NCI-H2107 treated with DMSO at 0.1 percent for 48 hours (cell line): ENCODE results near the gene MRPL43.

Experiments used
- DNase-seq: peaks from one replicate; lab custom pipeline; 2025; ENCODE audit not compliant: unreplicated experiment; lab: John Stamatoyannopoulos, UW

The MRPL43 gene

DNA sequence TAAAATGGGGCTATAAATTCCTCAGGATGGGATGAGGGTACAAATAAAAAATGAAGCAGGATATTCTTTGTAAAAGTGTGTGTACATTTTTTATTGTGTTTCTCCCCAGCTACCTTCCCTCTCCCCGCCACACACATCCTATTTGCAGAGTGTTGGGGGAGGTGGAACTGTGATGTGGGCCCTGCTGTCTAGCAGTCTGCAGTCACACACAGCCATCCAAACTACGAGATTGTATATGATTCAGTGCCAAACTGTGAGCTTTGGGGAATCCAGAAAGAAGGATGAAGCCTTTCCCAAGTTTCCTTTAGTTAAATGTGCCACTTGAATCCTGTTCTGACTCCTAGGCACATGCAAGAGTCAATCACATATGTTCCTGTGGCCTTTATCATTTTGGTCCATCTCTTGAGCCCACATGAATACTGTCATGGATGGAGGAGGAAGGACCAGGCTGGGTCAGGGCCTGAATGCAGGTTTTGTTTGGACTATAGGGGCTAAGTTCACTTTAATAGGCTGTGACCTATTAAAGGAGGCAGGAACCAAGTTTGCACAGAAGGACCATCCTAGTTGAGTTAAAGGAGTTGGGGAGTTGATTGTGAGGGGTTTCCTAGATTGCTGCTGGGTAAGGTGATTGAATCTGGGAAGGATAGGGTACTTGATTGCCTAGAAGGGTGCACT lies 19.1 kb downstream of the MRPL43 start:
- no peak for DNase-seq

DNA sequence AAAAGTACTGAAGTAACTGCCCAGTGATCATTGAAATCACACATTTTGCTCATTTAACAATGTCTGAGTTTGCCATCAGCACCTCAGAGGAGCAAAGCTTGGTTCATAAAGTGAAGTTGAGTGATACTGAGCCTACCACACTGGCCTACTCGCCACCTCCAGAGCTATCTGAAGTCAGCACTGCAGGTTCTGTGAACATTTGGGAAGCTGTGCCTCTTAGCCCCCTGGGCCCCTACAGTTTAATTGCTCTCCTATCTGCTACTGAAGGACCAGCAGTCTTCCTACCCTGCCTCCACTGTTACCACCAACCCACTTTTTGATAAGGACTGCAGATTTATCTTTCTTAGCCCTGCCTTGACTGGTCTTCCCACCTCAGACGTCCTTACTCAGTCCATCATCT lies 20.0 kb downstream of the MRPL43 start:
- no peak for DNase-seq

DNA sequence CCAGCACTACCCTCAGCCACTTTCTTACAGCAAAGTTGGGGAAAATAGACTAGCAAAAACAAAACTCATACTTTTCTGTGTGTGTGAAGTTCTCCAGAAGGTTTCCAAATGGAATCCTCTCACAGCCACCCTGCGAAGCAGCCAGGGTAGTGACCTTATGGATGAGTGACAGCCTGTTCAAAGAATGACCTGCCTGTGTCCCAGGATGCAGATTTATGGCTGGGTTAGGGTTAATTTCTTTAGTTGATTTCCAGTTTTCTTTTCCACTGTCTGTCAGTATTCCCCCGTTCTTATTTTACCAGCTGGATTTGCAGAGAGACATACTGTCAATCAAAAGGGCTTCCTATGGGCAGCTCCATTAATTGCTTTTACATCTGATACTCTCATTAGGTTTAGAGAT lies 20.4 kb downstream of the MRPL43 start:
- DNase-seq, result no peak

DNA sequence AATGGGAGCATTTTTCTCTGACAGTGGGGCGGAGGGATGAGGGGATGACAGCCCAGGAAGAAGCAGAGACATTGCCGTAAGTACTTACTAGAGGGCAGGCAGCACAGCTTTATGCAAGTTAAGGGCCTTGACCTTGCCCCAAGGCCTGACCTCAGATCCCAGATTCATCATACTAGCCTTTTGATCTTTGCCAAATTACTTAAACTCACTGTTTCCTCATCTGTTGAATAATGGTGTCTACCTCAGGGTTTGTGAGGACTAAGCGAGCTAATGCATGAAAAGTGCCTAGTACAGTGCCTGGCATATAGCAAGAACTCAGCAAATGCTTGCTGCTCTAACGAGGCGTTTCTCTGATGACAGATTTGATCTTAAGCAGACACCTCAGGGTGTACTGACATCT lies 21.5 kb downstream of the MRPL43 start:
- no peak for DNase-seq

DNA sequence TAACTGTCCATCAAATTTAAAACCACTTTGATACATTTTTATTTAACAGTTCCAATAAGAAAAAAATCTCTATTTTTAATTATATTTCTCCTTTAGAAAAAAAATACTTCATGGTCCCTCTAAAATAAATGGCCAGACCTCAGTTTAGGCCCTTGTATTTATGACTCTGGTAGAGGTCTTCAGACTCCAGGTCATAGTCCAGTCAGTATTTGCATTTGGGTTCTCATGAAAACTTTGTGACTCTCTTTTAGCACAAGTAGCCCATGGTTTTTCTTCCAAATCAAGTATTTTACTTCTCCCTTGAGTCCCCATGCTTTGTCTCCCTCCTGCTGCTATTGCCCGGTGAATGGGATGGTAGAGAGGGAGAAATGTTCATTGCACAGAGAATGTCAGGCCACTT lies 23.5 kb downstream of the MRPL43 start:
- DNase-seq, result no peak

DNA sequence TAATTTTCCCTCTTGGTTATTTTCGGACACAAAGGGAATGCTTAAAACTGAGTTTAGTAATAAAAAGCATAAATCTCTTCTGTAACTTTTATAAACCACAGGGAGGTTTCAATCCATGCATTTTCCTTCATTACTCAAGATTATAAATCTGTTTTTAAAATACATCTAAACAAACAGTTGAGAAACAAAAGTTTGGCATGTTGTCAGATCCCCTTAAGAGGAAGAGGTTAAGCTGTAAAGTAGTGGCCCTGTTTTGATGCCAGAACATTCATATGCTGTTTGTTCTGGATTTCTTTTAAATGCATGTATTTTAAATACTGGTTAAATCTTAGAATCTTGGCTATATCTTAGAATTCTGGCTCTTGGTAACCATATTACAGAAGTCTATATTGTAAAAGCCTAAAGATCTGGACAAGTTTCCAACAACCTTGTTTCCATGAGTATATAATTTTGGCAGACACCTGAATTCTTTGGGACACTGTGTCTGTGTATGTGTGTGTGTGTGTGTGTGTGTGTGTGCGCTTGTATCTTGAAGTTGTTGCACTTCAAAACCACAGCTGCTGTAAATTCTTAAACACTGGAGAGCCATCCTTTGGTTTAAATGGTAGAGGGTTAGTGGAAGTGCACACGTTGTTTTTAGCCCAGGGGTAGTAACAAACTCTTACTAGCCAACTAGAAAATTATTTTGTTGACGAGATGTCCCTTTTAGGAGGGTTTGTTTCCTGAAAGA lies 24.8 kb downstream of the MRPL43 start:
- DNase-seq, result no peak

DNA sequence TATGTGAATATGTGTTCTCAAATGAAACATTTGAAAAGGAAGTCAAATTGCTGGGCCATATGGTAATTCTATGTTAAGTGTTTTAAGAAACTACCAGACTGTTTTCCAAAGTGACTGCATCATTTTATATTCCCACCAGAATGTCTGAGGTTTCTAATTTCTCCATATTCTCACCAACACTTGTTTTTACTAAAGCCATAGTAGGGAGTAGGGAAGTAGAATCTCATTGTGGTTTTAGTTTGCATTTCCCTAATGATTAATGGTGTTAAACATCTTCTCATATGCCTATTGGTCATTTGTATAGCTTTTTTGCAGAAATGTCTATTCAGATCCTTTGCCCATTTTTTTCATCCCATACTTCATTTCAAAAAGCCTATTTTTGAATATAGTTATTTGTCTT lies 27.0 kb downstream of the MRPL43 start:
- no peak for DNase-seq

DNA sequence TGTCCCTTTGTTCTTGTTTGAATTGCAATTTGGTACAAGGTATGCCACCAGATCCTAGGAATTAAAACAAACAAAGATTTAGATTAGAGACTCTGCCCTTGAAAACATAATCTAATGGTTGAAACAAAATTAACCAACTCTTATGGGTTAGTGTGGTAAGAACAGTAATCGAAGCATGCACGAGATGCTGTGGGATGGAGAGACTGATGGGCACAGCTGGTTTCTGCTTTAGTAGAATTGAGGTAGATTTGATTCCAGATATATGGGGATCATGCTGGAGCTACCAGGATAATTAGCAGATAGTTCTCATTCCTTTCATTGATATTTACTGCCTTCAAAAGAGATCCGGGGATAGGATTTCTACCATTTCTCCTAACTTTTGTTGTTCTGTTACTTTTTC lies 38.4 kb downstream of the MRPL43 start:
- DNase-seq, result no peak

DNA sequence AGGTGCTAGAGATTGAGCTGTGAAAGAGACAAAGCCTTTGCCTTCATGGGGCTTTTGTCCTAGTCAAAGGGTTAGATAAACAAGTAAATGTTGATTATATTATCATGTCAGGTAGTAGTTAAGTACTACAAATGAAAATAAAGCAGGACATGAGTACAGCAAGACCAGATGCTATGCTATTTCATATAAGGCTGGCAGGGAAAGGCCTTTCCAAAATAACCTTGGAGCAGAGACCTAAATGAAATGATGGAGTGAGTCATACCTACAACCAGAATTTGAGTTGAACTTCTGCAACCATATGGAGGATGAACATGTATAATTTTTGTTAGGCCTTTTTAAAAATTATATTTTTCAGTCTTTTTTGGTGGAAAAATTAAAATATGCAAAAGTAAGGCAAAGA lies 41.5 kb downstream of the MRPL43 start:
- DNase-seq, result no peak

DNA sequence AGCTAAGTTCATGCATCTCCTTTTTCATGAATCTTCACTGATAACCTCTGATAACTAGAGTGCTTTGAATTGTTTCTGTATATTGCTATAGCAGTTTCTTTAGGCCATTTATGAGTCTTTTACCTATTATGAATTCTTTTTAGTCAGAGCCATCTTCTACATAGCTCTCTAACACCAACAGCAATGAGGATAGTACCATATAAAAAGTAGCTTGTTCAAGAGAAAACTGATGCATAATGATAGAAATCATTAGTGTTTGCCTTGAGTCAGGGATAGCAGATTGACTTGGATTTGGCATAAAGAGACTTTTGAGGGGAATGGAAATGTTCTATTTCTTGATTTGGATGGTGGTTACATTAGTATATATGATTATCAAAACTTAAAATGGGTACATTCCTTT lies 43.8 kb downstream of the MRPL43 start:
- no peak for DNase-seq

DNA sequence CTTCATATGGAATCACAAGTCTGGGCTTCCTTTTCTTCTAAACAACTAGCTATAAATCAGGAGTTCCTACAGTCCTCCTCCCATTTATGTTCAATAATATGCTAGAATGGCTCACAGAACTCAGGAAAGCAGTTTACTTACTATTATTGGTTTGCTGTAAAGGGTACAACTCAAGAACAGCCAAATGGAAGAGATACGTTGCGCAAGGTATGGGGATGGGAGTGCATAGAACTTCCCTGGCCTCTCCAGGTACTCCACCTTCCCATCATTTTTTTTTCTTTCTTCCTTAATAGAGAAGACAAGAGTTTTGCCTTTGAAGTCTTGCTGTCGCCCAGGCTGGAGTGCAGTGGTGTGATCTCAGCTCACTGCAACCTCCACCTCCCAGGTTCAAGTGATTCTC lies 45.1 kb downstream of the MRPL43 start:
- DNase-seq, result no peak

DNA sequence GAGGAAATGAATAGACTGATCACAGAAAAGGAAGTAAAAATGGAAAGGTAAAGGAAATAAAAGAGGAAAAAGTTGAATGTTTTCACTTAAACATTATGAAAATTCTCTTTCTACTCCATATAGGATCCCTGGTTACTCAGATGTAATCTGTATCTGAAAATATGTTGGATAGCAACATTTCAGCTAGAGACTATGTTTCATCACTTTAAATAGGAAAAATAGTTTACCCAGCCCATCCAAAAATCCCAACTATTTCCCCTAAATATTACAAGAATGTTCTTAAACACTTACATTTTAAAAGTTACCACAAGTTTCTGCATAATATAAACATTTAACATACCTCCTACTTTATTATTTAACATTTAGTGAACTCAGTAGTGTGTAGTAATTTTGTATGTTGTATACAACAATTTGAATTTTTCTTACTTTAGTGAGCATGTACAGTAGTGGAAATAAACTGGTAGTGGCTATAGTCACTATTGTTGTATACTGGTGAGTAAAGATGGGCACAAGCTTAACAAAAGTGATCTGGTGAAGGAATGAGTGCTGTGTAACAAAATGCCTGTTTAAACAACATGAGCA lies 47.4 kb downstream of the MRPL43 start:
- DNase-seq, result no peak
